HepG2 (cell line): ENCODE results near the gene SMIM24. TPM values are rescaled to one million over a fixed set of nuclear protein-coding genes. Genes with fewer than 3 reads are reported as not detected.

Experiments
- ATAC-seq: fragments of 200-7000 bp; cut with Tn5 transposase; 3 replicates; pipeline ENCODE4 v1.9.1; 2020; ENCODE audit warnings: mild to moderate bottlenecking, moderate library complexity
- BruUV-seq: library from RNA; stranded (reverse); fragments of 400-500 nt; replicated peaks from 2 replicates; lab custom pipeline; 2021; lab: Mats Ljungman, UMichigan
- CTCF ChIA-PET: fragments of 300-600 bp; formaldehyde crosslinking; extraction: SDS; loops from one replicate; lab custom pipeline; 2021; ENCODE audit warnings: low total read pairs, inconsistent platforms, low intra/inter-chr PET ratio; lab: Yijun Ruan, JAX
- POLR2A ChIA-PET: fragments of 350-600 bp; sonication (Branson Sonifier 250); formaldehyde crosslinking; loops from one replicate; lab custom pipeline; 2020; ENCODE audit warnings: antibody characterized with exemption, inconsistent platforms; lab: Yijun Ruan, JAX
- DNase-seq: peaks from one replicate; pipeline ENCODE4 v3.0.0-alpha.2; 2015; ENCODE audit warnings: low spot score
- FAIRE-seq: peaks from 3 replicates; lab custom pipeline; 2011; peaks lifted over from hg19 to GRCh38; lab: Jason Lieb, UNC
- H2AFZ ChIP-seq: one replicate; pipeline ENCODE4 v1.6.1; 2011; ENCODE audit warnings: low read length, inconsistent platforms
- H3K27ac ChIP-seq: fragments of 300-600 bp; 3 replicates; pipeline ENCODE4 v1.8.0; 2011; ENCODE audit warnings: mixed run types, mild to moderate bottlenecking, mixed read lengths, low read length, inconsistent platforms; ENCODE audit not compliant: insufficient read depth; ENCODE audit errors: extremely low read length
- H3K27me3 ChIP-seq, 2 experiments: fragments of 200-600 bp in 1 of 2; 2 replicates in 1 of 2; 3 replicates in 1 of 2; pipeline versions ENCODE4 v1.6.0 to v1.8.0; 2011; ENCODE audit warnings: low read length in 2 of 2, mild to moderate bottlenecking in 2 of 2, moderate library complexity in 2 of 2, inconsistent platforms in 1 of 2; ENCODE audit not compliant: insufficient read depth in 2 of 2, control insufficient read depth in 1 of 2
- H3K36me3 ChIP-seq, 2 experiments: fragments of 200-600 bp in 1 of 2; replicated peaks in 1 of 2; 2 replicates in 1 of 2; 3 replicates in 1 of 2; pipeline versions ENCODE4 v1.5.1 to v1.8.0; 2011; ENCODE audit warnings: low read length in 2 of 2, inconsistent platforms in 1 of 2; ENCODE audit not compliant: insufficient read depth in 2 of 2, control insufficient read depth in 1 of 2
- H3K4me1 ChIP-seq: 2 replicates; pipeline ENCODE4 v1.5.1; 2012; ENCODE audit warnings: low read length, inconsistent platforms; ENCODE audit not compliant: insufficient read depth
- H3K4me2 ChIP-seq: 2 replicates; pipeline ENCODE4 v1.6.0; 2011; ENCODE audit warnings: low read depth, low read length, inconsistent platforms
- H3K4me3 ChIP-seq, 3 experiments: fragments of 200-600 bp in 1 of 3; sonication (generic), shearing (Covaris generic) in 1 of 3; replicated peaks in 1 of 3; 2 replicates each; pipeline ENCODE4 v1.5.1; 2011 to 2016; ENCODE audit warnings: low read length in 3 of 3, inconsistent platforms in 2 of 3, low read depth in 2 of 3, mild to moderate bottlenecking in 2 of 3, control low read depth in 1 of 3, mixed read lengths in 1 of 3; ENCODE audit not compliant: insufficient read depth in 1 of 3
- H3K79me2 ChIP-seq: one replicate; pipeline ENCODE4 v1.6.1; 2011; ENCODE audit warnings: low read length, inconsistent platforms; ENCODE audit not compliant: insufficient read depth
- H3K9ac ChIP-seq: 2 replicates; pipeline ENCODE4 v1.6.0; 2011; ENCODE audit warnings: mild to moderate bottlenecking, low read depth, low read length, inconsistent platforms; ENCODE audit not compliant: insufficient read depth
- H3K9me3 ChIP-seq: 2 replicates; pipeline ENCODE4 v1.5.1; 2012; ENCODE audit warnings: mild to moderate bottlenecking, low read length
- H4K20me1 ChIP-seq: 2 replicates; pipeline ENCODE4 v1.6.0; 2011; ENCODE audit warnings: inconsistent platforms, mild to moderate bottlenecking, low read length, moderate library complexity; ENCODE audit not compliant: insufficient read depth
- ESRRA ChIP-seq: sonication (generic); formaldehyde crosslinking; IDR thresholded peaks from 2 replicates; pipeline ENCODE4 v1.5.1; 2020; ENCODE audit warnings: mild to moderate bottlenecking, low read depth, missing genetic modification reagents
- GZF1 ChIP-seq: sonication (generic); formaldehyde crosslinking; IDR thresholded peaks from 2 replicates; pipeline ENCODE4 v1.5.1; 2020; ENCODE audit warnings: mild to moderate bottlenecking, missing genetic modification reagents
- HOXA3 ChIP-seq: sonication (generic); formaldehyde crosslinking; IDR thresholded peaks from 2 replicates; pipeline ENCODE4 v1.5.0; 2020; ENCODE audit warnings: missing genetic modification reagents
- IKZF5 ChIP-seq: IDR thresholded peaks from 2 replicates; pipeline ENCODE4 v1.6.1; 2018; ENCODE audit warnings: missing genetic modification reagents, mild to moderate bottlenecking, missing compliant biosample characterization
- JUNB ChIP-seq: sonication (generic); formaldehyde crosslinking; IDR thresholded peaks from 2 replicates; pipeline ENCODE4 v1.8.0; 2022; ENCODE audit warnings: missing genetic modification reagents, mild to moderate bottlenecking, borderline replicate concordance
- MAFK ChIP-seq, 2 experiments: IDR thresholded peaks in 1 of 2; conservative IDR thresholded peaks in 1 of 2; 2 replicates each; pipeline ENCODE4 v1.6.1; 2011; ENCODE audit warnings: improper control_type of control experiment in 2 of 2, low read length in 2 of 2
- MXD3 ChIP-seq: IDR thresholded peaks from 2 replicates; pipeline ENCODE4 v1.6.1; 2016; ENCODE audit warnings: mild to moderate bottlenecking, missing biosample characterization, missing genetic modification reagents
- PRPF4 ChIP-seq: fragments of 200-400 bp; formaldehyde crosslinking; IDR thresholded peaks from 2 replicates; pipeline ENCODE4 v1.6.1; 2016; ENCODE audit warnings: low read length, low read depth; ENCODE audit not compliant: poor library complexity, severe bottlenecking
- RXRA ChIP-seq: sonication (generic); formaldehyde crosslinking; IDR thresholded peaks from 2 replicates; pipeline ENCODE4 v1.5.1; 2020; ENCODE audit warnings: missing genetic modification reagents
- ZNF160 ChIP-seq: sonication (generic); formaldehyde crosslinking; IDR thresholded peaks from 2 replicates; pipeline ENCODE4 v1.8.0; 2022; ENCODE audit warnings: mild to moderate bottlenecking, inconsistent platforms, missing genetic modification reagents
- ZNF414 ChIP-seq: sonication (generic); formaldehyde crosslinking; IDR thresholded peaks from 2 replicates; pipeline ENCODE4 v1.5.0; 2020; ENCODE audit warnings: missing genetic modification reagents
- ZNF740 ChIP-seq: sonication (generic); formaldehyde crosslinking; IDR thresholded peaks from 2 replicates; pipeline ENCODE4 v1.4.0; 2020; ENCODE audit warnings: missing genetic modification reagents
- ZNF746 ChIP-seq: sonication (generic); formaldehyde crosslinking; IDR thresholded peaks from 2 replicates; pipeline ENCODE4 v1.8.0; 2022; ENCODE audit warnings: mild to moderate bottlenecking, missing genetic modification reagents
- WGBS: methylation state at CpG from one replicate; pipeline ENCODE4 v1.1.6; 2017; ENCODE audit warnings: low lambda C conversion rate; 5-methylcytosine and 5-hydroxymethylcytosine counted together
- in situ Hi-C: cut with HindIII; loops from 2 replicates; pipeline ENCODE4 v1.10.0; 2017; ENCODE audit warnings: low pct_unique_long_range_greater_than_20kb; ENCODE audit not compliant: extremely low pct_ligation_motif_present
- intact Hi-C: fragments of 100-400 bp; cut with micrococcal nuclease; formaldehyde crosslinking; loops from one replicate; pipeline ENCODE4 v1.10.0; 2022; ENCODE audit not compliant: unreplicated experiment
- polyA plus RNA-seq, 8 experiments: library from polyadenylated mRNA; depleted of rRNA in 3 of 8; stranded (reverse) in 7 of 8; unstranded in 1 of 8; fragments of >200 nt; fragmentation: Illumina TruSeq in 4 of 8; extraction: Trizol in 4 of 8; gene quantifications; 2 replicates each; pipeline versions ENCODE4 v1.2.1 to v1.2.3, GENCODE V29; 2011 to 2016; ENCODE audit warnings: low read depth in 4 of 8, missing spikeins in 1 of 8, mixed read lengths in 1 of 8; ENCODE audit not compliant: insufficient read depth in 1 of 8
- total RNA-seq, 5 experiments: library from RNA; depleted of rRNA; stranded (reverse); fragments of >200 nt; fragmentation: Illumina TruSeq; extraction: Trizol; gene quantifications; 2 replicates each; pipeline ENCODE4 v1.2.3, GENCODE V29; 2016; ENCODE audit warnings: low read depth in 1 of 5
- TF ChIP-seq, protein P1 (sequence below): IDR thresholded peaks from 2 replicates; pipeline ENCODE4 v1.6.1; 2016

The SMIM24 gene
- total and polyA plus RNA-seq, 2 of the 13 experiments (the other 11 are each of a cell fraction or from before 2014, with no cell fraction given) = 11.2 to 70.6 TPM

DNA sequence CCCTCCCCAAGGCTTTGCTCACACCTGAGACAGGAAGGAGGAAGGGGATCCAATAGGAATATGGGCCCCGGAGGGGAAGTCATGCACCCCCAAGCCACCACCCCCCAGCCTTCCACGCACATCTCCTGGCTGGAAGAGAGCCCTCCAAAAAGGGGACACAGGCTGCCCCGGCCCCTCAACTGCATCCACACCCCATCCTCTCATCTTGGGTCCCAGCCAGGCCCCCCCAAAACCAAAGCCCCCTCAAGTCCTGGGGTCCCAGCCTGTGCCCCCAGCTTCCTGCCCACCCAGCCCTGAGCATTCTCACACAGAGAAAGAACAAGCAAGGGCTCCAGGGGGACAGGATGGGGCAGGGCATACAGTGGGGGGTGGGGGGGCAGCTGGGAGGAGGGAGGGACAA is 12.1 kb downstream of the SMIM24 start:
- CTCF ChIA-PET = no interaction called here
- H3K4me1 ChIP-seq = no peaks in the 10 kb centered on the region
- ATAC-seq = no peak
- no TSS peak for BruUV-seq
- POLR2A ChIA-PET = no interaction called here
- intact Hi-C loops (no loop called here), in situ Hi-C loops (no loop called here)
- H3K27me3 ChIP-seq = peaks cover 0 to 1% of the 10 kb centered on the region in 2 experiments; a peak in 1 of 5 replicates
- H3K9ac ChIP-seq = no peak overlapping the region
- H3K9me3 ChIP-seq = no peaks in the 10 kb centered on the region
- WGBS = 75% methylated on average over 2 of the region's 3 CpGs
- no peaks in the 10 kb centered on the region for H3K36me3 ChIP-seq
- DNase-seq = no peak
- no peak overlapping the region for H2AFZ ChIP-seq
- TF ChIP-seq JUNB (CRISPR knock-in tag) (no peak), ZNF740 (CRISPR knock-in tag) (no peak), IKZF5 (CRISPR knock-in tag) (no peak), ESRRA (CRISPR knock-in tag) (no peak), GZF1 (CRISPR knock-in tag) (no peak), ZNF160 (CRISPR knock-in tag) (no peak), MXD3 (no peak), HOXA3 (CRISPR knock-in tag) (no peak), RXRA (CRISPR knock-in tag) (no peak), ZNF746 (CRISPR knock-in tag) (no peak), PRPF4 (no peak), ZNF414 (no peak), MAFK (conservative IDR thresholded peaks at IDR 0.05 in 1 of 2, IDR thresholded peaks at IDR 0.05 in 1 of 2; ENCODE audit: low read length in 2 of 2) (no peak)
- TF ChIP-seq, protein P1, sequence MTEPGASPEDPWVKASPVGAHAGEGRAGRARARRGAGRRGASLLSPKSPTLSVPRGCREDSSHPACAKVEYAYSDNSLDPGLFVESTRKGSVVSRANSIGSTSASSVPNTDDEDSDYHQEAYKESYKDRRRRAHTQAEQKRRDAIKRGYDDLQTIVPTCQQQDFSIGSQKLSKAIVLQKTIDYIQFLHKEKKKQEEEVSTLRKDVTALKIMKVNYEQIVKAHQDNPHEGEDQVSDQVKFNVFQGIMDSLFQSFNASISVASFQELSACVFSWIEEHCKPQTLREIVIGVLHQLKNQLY (CRISPR knock-in tag) = no peak
- no peak overlapping the region for H3K27ac ChIP-seq
- no peaks in the 10 kb centered on the region for H4K20me1 ChIP-seq
- no peak overlapping the region for H3K4me2 ChIP-seq
- no peak for FAIRE-seq
- H3K79me2 ChIP-seq = no peaks in the 10 kb centered on the region
- no peak overlapping the region for H3K4me3 ChIP-seq
